Testis (tissue), 3 donors: ENCODE results near the gene UBE2O. TPM values are rescaled to one million over a fixed set of nuclear protein-coding genes. Genes with fewer than 3 reads are reported as not detected.

Experiments used
- DNase-seq: peaks from one replicate; pipeline ENCODE4 v3.0.0-alpha.2; 2019
- H3K27ac ChIP-seq, 2 donors: fragments of 200-600 bp; sonication (generic); one replicate each; pipeline ENCODE4 v1.5.1; 2019
- H3K27me3 ChIP-seq: fragments of 200-600 bp; sonication (generic); one replicate; pipeline ENCODE4 v1.5.1; 2019
- H3K36me3 ChIP-seq: fragments of 200-600 bp; sonication (generic); one replicate; pipeline ENCODE4 v1.5.1; 2017; ENCODE audit warnings: low read depth; ENCODE audit errors: missing control alignments
- H3K4me1 ChIP-seq: fragments of 200-600 bp; sonication (generic); one replicate; pipeline ENCODE4 v1.5.1; 2019
- H3K4me3 ChIP-seq, 2 donors: fragments of 200-600 bp; sonication (generic); one replicate each; pipeline ENCODE4 v1.5.1; 2017 to 2019
- H3K9me3 ChIP-seq: fragments of 200-600 bp; sonication (generic); one replicate; pipeline ENCODE4 v1.5.1; 2017
- POLR2A ChIP-seq: fragments of 450-650 bp; IDR thresholded peaks from one replicate; pipeline ENCODE4 v1.6.1; 2017; ENCODE audit warnings: antibody characterized with exemption, mild to moderate bottlenecking, moderate library complexity
- WGBS, 2 donors: methylation state at CpG; one replicate each; pipeline ENCODE4 v1.1.5; 2018; 5-methylcytosine and 5-hydroxymethylcytosine counted together
- intact Hi-C: fragments of 100-400 bp; cut with DNase I; formaldehyde crosslinking; loops from one replicate; pipeline ENCODE4 v1.15.1; 2023; ENCODE audit warnings: low total_unique reads
- polyA plus RNA-seq: library from polyadenylated mRNA; stranded (reverse); fragments of 350-450 nt; fragmentation: Illumina TruSeq; extraction: RNeasy Lipid Tissue Mini Kit (QIAGEN cat#74804); gene quantifications from one replicate; pipeline ENCODE4 v1.2.3, GENCODE V29; 2014; ENCODE audit warnings: low read depth, low replicate concordance; ENCODE audit not compliant: insufficient read depth
- total RNA-seq, 2 donors: library from RNA; depleted of rRNA; stranded (reverse); fragments of >200 nt; gene quantifications; one replicate each; pipeline ENCODE4 v1.2.3, GENCODE V29; 2016
- TF ChIP-seq, protein P1 (sequence below), 3 experiments: fragments of 450-650 bp in 2 of 3; fragments of 200-600 bp in 1 of 3; sonication (generic) in 1 of 3; IDR thresholded peaks; one replicate each; pipeline ENCODE4 v1.5.1; 2016 to 2019; ENCODE audit warnings: antibody characterized with exemption in 3 of 3, mild to moderate bottlenecking in 2 of 3, moderate library complexity in 1 of 3

The UBE2O gene
- total and polyA plus RNA-seq, 3 donors from 2014 or later = 40.6 to 58.0 (median 56.6) TPM

DNA sequence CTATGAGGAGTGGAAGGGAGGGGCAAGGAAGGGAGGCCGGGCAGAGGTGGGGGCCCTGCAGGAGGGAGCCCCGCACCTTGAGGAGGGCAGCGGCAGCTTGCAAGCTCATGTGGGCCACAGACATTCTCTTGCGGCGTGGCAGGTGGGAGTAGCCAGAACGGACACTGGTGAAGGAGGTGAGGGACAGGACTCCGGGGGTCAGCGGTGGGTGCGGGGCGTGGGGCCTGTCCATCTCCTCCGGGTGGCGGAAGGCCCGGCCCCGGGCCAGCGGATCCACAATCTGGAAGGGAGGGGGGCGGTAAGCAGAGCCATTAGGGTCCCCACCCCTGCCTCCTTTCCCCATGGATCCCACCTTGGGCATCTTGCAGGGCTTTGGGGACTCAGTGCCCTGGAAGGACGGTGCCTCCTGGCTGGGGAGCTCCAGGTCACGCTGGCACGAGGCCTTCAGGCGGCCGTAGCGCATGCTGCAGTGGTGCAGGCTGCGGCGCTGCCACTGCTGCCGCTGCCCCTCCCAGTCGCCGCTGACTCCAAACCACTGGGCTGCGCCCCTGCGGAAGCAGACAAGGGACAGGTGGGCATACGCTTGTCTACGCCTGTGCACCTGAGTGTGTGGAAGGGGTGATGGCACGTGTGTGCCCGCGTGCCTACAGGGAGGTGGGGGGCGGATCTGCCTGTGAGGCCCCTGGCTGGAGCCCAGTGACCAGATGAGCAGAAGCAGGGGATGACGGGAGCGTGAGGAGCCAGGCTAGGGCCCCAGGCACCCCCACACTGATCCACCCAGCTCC is 26.0 kb upstream of the UBE2O start:
- no peak for TF ChIP-seq POLR2A
- TF ChIP-seq, protein P1, sequence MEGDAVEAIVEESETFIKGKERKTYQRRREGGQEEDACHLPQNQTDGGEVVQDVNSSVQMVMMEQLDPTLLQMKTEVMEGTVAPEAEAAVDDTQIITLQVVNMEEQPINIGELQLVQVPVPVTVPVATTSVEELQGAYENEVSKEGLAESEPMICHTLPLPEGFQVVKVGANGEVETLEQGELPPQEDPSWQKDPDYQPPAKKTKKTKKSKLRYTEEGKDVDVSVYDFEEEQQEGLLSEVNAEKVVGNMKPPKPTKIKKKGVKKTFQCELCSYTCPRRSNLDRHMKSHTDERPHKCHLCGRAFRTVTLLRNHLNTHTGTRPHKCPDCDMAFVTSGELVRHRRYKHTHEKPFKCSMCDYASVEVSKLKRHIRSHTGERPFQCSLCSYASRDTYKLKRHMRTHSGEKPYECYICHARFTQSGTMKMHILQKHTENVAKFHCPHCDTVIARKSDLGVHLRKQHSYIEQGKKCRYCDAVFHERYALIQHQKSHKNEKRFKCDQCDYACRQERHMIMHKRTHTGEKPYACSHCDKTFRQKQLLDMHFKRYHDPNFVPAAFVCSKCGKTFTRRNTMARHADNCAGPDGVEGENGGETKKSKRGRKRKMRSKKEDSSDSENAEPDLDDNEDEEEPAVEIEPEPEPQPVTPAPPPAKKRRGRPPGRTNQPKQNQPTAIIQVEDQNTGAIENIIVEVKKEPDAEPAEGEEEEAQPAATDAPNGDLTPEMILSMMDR (IDR thresholded peaks at IDR 0.05) = no peak
- no peaks in the 10 kb centered on the region for H3K9me3 ChIP-seq
- H3K27me3 ChIP-seq = no peaks in the 10 kb centered on the region
- H3K36me3 ChIP-seq = no peaks in the 10 kb centered on the region
- no peak overlapping the region for H3K27ac ChIP-seq
- intact Hi-C loops = no loop called here
- 89 to 90% methylated on average over 21 to 37 of the region's 37 CpGs for WGBS, 2 donors
- no peak for DNase-seq
- H3K4me3 ChIP-seq = no peak overlapping the region
- H3K4me1 ChIP-seq = peaks cover 13% of the 10 kb centered on the region

DNA sequence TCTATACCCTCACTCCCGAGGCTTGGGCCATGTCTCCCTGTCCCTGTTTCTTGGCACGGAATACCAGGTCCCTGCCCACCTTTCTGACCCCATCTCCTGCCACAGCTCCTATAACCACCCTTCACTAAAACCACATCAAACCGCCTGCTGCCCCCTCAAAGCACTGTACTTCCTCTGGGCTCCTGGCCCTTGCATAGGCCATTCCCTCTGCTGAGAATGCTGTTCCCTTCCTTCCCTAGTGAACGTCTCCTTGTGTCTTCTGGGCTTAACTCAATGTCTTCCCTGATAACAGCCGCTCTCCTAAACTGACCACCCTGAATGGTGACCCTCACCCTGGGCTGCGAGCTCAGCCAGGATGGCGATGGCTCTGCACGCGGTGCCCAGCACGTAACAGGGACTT is 25.1 kb upstream of the UBE2O start:
- intact Hi-C loops = no loop called here
- no peak for DNase-seq
- H3K27ac ChIP-seq = no peak overlapping the region
- H3K27me3 ChIP-seq = no peaks in the 10 kb centered on the region
- WGBS, 2 donors = 91 to 93% methylated on average over 10 of the region's 10 CpGs
- H3K4me1 ChIP-seq = peaks cover 13% of the 10 kb centered on the region
- TF ChIP-seq POLR2A = no peak
- TF ChIP-seq, protein P1 (IDR thresholded peaks at IDR 0.05) = no peak
- no peaks in the 10 kb centered on the region for H3K9me3 ChIP-seq
- no peak overlapping the region for H3K4me3 ChIP-seq
- no peaks in the 10 kb centered on the region for H3K36me3 ChIP-seq

DNA sequence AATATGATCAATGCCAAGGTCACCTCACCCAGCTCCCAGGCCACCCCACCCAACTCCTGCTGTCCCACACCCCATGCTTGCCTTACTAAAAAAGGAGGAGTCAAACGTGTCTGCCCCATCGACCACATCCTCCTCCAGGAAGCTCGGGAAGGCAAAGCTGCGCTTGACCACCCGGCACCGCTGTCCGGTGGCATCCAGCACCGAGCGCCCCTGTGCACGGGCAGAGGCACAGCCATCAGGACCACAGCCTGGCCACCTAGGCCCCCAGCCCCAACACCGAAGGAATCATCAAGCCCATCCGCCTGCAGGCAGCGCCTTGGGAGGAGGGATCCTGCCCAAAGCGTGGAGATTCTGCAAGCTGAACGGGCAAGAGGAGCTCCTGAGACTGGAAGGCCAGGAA is 24.6 kb upstream of the UBE2O start:
- Histone ChIP-seq H3K27me3 (no peaks in the 10 kb centered on the region), H3K27ac (no peak overlapping the region), H3K4me1 (peaks cover 13% of the 10 kb centered on the region), H3K36me3 (no peaks in the 10 kb centered on the region), H3K9me3 (no peaks in the 10 kb centered on the region), H3K4me3 (no peak overlapping the region)
- TF ChIP-seq POLR2A = no peak
- TF ChIP-seq, protein P1 (IDR thresholded peaks at IDR 0.05) = no peak
- 95 to 97% methylated on average over 7 to 15 of the region's 15 CpGs for WGBS, 2 donors
- intact Hi-C loops = no loop called here
- DNase-seq = no peak

DNA sequence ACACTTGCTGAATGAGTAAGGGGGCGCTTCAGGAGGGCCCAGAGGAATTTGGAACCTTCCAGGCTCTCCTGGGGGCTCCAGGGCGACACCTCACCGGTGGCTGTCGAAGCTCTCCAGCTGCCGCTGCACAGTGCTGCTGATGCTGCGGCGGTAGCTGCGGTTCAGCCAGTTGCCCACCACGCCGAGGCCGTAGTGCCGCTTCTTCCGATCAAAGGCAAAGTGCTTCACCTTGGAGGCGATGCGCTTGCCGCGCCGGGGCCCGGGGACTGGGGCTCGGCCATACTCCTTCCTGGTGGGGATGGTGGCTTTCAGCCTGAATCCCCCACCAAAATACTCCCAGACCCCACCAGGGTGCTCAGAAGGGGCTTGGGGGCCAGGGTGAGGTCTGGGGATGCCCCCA is 23.8 kb upstream of the UBE2O start:
- no peak overlapping the region for H3K27ac ChIP-seq
- DNase-seq = no peak
- peaks cover 13% of the 10 kb centered on the region for H3K4me1 ChIP-seq
- intact Hi-C loops = no loop called here
- no peaks in the 10 kb centered on the region for H3K27me3 ChIP-seq
- no peak overlapping the region for H3K4me3 ChIP-seq
- no peaks in the 10 kb centered on the region for H3K9me3 ChIP-seq
- H3K36me3 ChIP-seq = no peaks in the 10 kb centered on the region
- 94 to 97% methylated on average over 15 to 20 of the region's 20 CpGs for WGBS, 2 donors
- TF ChIP-seq, protein P1 (IDR thresholded peaks at IDR 0.05) = no peak
- TF ChIP-seq POLR2A = no peak

DNA sequence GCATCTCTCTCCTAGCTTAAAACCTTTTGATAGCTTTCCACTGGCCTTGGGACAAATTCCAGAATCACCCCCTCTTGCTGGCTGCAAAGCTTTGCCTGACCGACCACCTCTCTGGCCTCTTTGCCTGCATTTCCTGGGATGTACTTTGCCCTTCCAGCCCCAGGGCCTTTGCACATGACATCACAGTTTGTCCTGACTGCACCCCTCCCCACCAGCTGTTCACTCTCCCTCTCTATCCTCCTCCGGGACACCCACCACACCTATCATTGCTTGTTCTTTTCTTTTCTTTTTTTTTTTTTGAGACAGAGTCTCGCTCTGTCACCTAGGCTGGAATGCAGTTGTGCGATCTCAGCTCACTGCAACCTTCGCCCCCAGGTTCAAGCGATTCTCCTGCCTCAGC is 22.4 kb upstream of the UBE2O start:
- H3K4me3 ChIP-seq = no peak overlapping the region
- DNase-seq = no peak
- intact Hi-C loops = no loop called here
- H3K36me3 ChIP-seq = no peaks in the 10 kb centered on the region
- no peaks in the 10 kb centered on the region for H3K9me3 ChIP-seq
- TF ChIP-seq POLR2A = no peak
- TF ChIP-seq, protein P1 (IDR thresholded peaks at IDR 0.05) = no peak
- 90 to 96% methylated on average over 6 of the region's 6 CpGs for WGBS, 2 donors
- peaks cover 2% of the 10 kb centered on the region for H3K4me1 ChIP-seq
- no peaks in the 10 kb centered on the region for H3K27me3 ChIP-seq
- no peak overlapping the region for H3K27ac ChIP-seq
